ENCODE data around the gene SLC2A1. TPM values are rescaled to one million over a fixed set of nuclear protein-coding genes. Genes with fewer than 3 reads are reported as not detected.

The SLC2A1 gene
- total and polyA plus RNA-seq, 9 of the 15 experiments (the other 6 are each of a cell fraction or from before 2014, with no cell fraction given), result 12.6 to 153 (median 48.0) TPM

- Histone ChIP-seq H3K27ac (ENCODE audit: extremely low read depth, low read depth, low read length) (no peak overlapping the region), H3K36me3 (ENCODE audit: control insufficient read depth, insufficient read depth, low read length) (peaks cover 66% of the 10 kb centered on the region), H3K9me1 (ENCODE audit: control insufficient read depth, insufficient read depth, low read length) (peaks cover 7% of the 10 kb centered on the region), H3K9ac (ENCODE audit: insufficient read depth in 1 of 2, low read depth in 2 of 2, low read length in 2 of 2) (peak overlapping the region in 1 of 2 experiments; percentile 65; a peak in 2 of 4 replicates), H2AFZ (ENCODE audit: low read depth, low read length) (no peak overlapping the region), H3K4me1 (replicated peaks in 1 of 2; ENCODE audit: control insufficient read depth in 2 of 2, insufficient read depth in 2 of 2, low read length in 2 of 2) (peaks cover 42 to 66% of the 10 kb centered on the region in 2 experiments), H4K20me1 (replicated peaks; ENCODE audit: control insufficient read depth, insufficient read depth, low read length) (peaks cover 9% of the 10 kb centered on the region; the same call in 1 of the 2 replicates), H3K27me3 (ENCODE audit: control insufficient read depth in 2 of 2, insufficient read depth in 2 of 2, low read length in 2 of 2) (no peaks in the 10 kb centered on the region), H3K79me2 (ENCODE audit: control insufficient read depth, insufficient read depth, low read length) (peaks cover 17% of the 10 kb centered on the region), H3K4me3 (no peak overlapping the region), H3K9me3 (replicated peaks; ENCODE audit: control insufficient read depth, insufficient read depth, low read depth, low read length) (no peaks in the 10 kb centered on the region), H3K4me2 (ENCODE audit: insufficient read depth, low read length) (no peak overlapping the region)
- no TSS peak for BruUV-seq (replicated peaks)
- intact Hi-C loops (cut with micrococcal nuclease), result no loop called here
- ChIA-PET POLR2A (interaction anchor here (0.7 to 1.7 kb wide), 4 partner anchors 9 to 168 kb away, joined by 3 to 13 read pairs (median 3); no protein-coding TSS in a partner anchor), CTCF (ENCODE audit: low intra/inter-chr PET ratio) (no interaction called here)
- 97% methylated on average over 11 of the region's 11 CpGs for WGBS (ENCODE audit: insufficient coverage, low coverage, missing lambda C conversion rate)
- FAIRE-seq (no peak), ATAC-seq (no peak), DNase-seq (ENCODE audit: extremely low read depth in 1 of 4, low spot score in 3 of 4) (no peak)
- in situ Hi-C loops (cut with MboI), result no loop called here
- TF ChIP-seq REST (IDR thresholded peaks at IDR 0.05; ENCODE audit: borderline replicate concordance), result no peak
- TF ChIP-seq REST (CRISPR knock-in tag; IDR thresholded peaks at IDR 0.05; ENCODE audit: low read depth), result no peak
- TF ChIP-seq RBFOX2 (IDR thresholded peaks at IDR 0.05; ENCODE audit: low read depth, low read length), result no peak
- no peak for TF ChIP-seq EP300 (IDR thresholded peaks at IDR 0.05; ENCODE audit: low read length)
- no peak for TF ChIP-seq SNRNP70 (optimal IDR thresholded peaks at IDR 0.05; ENCODE audit: low read depth, low read length)
- no peak for TF ChIP-seq NR2C1 (IDR thresholded peaks at IDR 0.05)
- no peak for TF ChIP-seq NR2C1 (tag; IDR thresholded peaks at IDR 0.05)
- TF ChIP-seq ZNF224 (CRISPR knock-in tag; IDR thresholded peaks at IDR 0.05), result no peak
- TF ChIP-seq CREB3 (tag; conservative IDR thresholded peaks at IDR 0.05; ENCODE audit: low read depth), result no peak
- TF ChIP-seq DMBX1 (CRISPR knock-in tag; IDR thresholded peaks at IDR 0.05; ENCODE audit: borderline replicate concordance), result no peak
- TF ChIP-seq RB1 (IDR thresholded peaks at IDR 0.05; ENCODE audit: low read depth), result no peak
- TF ChIP-seq BHLHE40 (IDR thresholded peaks at IDR 0.05; ENCODE audit: low read length), result no peak
- TF ChIP-seq ZNF3 (CRISPR knock-in tag; IDR thresholded peaks at IDR 0.05), result no peak
- no peak for TF ChIP-seq POLR3A (IDR thresholded peaks at IDR 0.05; ENCODE audit: borderline replicate concordance, extremely low read depth, insufficient read depth, insufficient read length)
- no peak for TF ChIP-seq ZNF551 (CRISPR knock-in tag; IDR thresholded peaks at IDR 0.05)
Measured at GRCh38 chr1:42926879-42927242, 31.8 kb downstream of the SLC2A1 start.
